ENCODE measurements around the gene CR1. TPM values are rescaled to one million over a fixed set of nuclear protein-coding genes. Genes with fewer than 3 reads are reported as not detected.

CR1 gene
- total RNA-seq, 2 experiments from 2014 or later = not detected

Other genes starting within 250 kb of the CR1 start
- 10 to 100 TPM; 82.1 to 86.2 TPM for gene CD55, start 174.5 kb upstream of the CR1 start, total RNA-seq
- gene CR2, start 41.8 kb upstream of the CR1 start, total RNA-seq = not detected
- not detected for gene CR1L, start 149.0 kb downstream of the CR1 start, total RNA-seq

All from activated CD4-positive, alpha-beta memory T cell treated with anti-CD3 and anti-CD28 coated beads, Interleukin-2, amount 10 ng/mL, durations not matched to agents 7 days and 5 days (primary cell).